CD4-positive, alpha-beta T cell treated with Interleukin-6 for 4 hours (primary cell): Measurements from ENCODE around the gene HPCA.

ENCODE experiments used
- DNase-seq: peaks from one replicate; pipeline ENCODE4 v3.0.0-alpha.2; 2020; ENCODE audit warnings: mixed read lengths

The HPCA gene

DNA sequence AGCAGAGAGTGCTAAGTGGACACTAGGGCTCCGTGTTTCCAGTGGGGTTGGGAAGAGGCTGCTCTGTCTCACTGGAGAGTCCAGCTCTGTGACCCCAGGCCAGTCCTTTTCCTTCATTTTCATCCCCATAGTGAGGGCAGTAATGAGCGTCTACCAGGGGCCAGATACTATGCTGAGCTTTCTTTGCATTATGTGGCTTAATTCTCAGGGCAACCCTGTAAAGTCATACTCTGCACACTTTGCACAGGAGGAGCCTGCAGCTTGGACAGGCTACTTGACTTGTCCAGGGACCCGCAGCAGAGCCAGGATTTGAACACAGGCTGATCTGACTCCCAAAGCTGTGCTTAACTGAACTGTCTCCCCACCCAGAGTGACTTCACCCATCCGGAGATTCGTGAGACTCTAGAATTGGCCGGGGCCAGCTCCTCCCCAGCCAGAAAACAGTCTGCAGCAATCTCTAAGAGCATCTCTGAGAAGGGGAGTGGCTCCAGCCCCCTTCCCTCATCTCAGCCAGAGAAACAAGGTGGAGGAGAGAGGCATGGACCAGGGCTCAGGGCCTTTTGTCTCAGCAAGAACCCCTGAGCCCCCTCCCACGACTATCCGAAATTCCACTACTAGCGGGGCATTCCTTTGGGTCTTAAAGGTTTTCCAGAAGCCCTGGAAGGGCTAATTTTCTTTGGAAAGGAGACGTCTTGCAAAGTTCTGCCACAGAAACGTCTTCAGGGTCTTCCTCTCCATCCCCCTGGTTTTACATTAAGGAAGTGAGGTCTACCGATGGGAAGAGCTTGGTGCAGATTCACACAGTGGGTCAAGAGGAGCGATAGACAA, 14.7 kb upstream of the HPCA start:
- no peak for DNase-seq

DNA sequence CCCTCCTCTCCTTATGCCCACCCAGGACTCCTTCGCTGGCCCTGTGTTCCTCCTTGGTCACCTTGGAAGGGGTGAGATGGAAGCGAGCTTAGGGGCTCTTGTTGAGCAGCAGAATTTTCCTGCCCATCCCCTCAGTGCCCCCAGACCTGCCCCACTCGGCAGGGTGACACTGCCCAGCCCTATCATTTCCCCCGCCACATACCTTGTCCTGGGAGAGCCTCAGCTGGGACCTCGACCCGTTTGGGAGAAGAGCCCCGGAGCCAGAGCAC, 14.2 kb upstream of the HPCA start:
- no peak for DNase-seq

DNA sequence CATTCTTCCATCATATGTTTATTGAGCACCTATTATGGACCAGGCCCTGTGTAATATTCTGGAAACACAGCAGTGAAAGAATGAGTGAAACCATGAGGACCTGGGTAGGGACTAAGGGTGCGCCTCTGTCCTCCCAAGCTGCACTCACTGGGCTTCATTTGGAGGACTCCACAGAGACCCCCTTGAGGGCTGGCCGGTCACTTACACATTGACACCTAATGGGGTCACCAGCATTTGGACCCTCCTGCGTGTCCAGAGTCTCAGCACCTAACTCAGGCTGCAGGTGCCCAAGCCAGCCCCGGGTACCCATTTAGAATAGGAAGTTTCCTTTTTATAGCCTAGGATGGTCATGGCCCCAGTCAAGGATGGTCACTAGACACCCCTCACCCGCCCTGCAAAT, 12.8 kb upstream of the HPCA start:
- DNase-seq = no peak

DNA sequence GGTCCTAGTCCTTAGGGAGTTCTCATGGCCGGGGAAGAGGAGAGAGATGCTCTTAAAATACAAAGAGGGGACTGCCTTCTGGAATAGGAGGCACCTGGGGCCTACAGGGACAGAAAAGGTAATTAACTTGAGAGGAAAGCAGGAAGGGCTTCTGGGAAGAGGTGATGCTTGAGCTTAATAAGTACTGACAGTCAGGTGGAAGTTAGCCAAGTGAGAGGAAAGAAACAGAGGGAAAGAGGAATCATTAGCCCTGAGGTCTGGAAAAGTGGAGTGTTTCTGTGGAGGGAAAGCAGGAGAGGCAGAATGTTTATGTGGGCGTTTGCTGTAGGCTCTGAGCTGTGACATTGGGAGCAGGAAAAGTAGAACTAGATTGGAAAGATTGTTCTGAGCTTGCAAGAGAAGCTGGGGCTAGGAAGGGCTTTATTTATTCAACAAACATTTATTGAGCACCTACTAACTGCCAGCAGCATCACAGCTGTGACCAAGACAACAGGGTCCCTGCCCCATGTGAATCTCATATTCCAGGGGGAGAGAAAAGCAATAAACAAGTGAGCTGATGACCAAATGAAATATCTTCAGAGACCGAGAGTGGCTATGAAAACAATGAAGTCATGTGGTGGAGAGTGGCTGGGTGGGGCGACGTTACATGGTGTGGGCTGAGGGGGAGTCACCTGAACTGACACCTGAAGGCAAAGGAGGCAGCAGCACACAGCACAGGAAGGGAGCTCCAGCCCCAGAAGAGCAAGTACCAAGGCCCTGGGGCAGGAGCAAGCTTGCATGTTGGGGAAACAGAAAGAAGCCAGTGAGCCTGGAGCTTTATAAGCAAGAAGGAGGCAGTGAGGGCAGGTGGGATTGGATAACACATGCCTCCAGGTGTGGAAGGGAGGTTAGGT, 11.2 kb upstream of the HPCA start:
- no peak for DNase-seq

DNA sequence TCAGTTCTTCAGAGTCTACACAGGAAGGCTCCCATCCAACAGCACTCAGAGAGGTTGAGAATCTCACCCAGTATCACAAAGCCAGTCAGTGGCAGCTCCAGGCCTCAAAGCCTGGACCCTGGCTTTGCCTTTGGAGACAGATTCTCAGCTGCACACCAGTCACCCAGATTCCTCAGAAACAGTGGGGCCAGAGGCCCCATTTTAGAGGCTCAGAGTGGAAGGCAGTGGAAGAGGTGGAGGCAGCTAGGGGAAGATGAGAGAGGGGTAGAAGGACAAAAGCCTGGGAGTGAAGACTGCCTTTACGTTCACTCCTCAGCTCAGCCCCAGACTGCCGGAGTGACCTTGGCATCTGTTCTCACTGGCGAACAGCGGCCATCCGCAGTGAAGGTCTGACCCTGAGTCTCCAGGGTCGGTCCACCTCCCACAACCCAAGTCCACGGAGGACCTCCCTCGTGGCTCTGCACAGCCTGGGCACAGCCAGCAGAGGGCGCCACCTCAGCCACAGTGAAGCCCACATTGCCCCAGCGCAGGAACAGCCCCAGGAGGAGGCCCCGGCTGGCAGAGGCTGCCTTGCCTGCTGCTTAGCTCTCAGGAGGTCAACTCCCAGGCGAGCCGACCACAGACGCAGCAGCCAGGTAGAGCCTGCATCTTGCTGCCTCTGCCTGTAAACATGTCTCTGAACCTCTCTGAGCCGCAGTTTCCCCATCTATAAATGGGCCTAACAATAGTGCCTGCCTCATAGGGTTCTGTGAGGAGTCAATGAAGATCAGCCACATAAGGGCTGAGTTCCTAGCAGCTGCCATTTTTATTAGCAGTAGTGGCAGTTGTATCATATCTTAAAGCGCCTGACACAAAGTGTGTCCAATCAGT, 9.7 kb upstream of the HPCA start:
- DNase-seq = peak; percentile 69

DNA sequence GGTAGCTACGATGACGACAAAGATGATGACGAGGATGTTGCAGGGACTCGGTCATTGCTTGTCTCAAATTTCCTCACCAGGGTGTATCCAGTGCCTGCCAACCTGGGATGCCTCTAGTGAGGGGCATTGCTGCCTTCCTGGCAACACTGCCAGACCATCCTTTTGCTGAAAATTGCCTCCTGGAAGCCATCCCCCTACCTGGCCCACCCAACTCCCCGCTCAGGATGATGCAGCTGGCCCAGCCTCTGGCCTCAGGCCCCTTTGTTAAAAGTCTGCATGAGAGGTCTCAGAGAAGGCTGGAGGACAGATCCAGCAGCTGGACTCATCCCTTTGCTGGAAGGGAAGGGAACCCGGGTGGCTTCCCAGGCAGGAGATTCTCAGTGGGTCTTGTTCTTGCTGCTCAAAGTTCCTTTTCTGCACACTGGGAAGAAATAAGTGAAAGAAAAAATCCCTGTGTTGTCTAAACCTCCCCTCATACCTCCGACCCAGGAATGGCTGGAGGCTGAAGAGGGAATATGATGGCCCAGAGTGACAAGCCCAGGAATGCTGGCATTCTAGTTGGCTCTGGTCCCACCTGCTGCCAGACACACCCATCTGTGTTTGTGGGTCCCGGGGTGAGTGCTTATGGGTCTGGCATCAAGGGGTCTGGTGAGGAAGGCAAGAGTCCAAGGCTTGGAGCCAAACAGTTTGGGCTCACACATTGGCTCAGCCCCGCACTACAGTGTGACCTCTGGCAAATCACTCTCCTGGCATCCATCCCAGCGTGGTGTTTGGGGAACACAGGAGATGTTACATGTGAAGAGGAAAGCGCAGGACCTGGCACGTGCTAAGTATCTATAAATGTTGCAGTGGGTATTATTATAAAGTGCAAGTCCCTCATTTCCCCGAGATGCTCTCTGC, 8.8 kb upstream of the HPCA start:
- DNase-seq = no peak

DNA sequence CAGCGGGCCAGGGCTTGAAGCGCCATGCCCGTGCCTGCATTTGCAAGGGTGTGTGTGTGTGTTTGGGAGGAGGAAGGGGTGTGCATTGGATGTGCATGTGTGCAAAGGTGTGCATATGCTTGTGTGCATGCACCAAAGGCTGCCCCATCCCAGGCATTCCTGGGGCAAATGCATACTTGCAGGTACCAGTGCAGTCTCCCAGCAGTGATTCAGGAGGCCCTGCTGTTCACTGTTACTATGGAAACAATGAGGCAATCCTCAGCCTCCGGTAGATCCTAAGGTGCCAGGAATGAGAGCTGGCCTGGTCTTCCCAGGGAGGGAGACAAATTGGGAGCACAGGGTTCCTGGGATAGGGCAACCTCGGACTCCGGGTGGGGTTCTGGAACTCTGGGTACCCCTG, 8.1 kb upstream of the HPCA start:
- DNase-seq = no peak

DNA sequence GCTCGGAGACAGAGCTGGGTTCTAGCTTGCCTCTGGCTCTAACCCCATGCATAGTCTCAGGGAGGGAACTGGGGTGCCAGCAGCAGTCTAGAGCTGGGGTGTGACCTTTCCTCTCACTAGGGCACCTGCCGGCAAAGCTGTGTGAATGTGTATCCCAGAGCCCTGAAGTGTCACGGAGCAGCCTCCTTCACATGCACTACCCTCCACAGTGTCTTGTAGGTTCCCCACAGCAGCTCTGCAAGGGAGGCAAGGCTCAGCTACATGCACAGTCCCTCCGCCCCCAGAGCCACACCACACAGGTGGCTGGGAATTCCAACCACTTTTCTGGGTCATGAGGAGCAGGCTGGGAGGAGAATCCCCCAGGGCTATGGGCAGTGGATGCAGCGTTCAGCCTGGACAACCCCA, 7.7 kb upstream of the HPCA start:
- DNase-seq = no peak

DNA sequence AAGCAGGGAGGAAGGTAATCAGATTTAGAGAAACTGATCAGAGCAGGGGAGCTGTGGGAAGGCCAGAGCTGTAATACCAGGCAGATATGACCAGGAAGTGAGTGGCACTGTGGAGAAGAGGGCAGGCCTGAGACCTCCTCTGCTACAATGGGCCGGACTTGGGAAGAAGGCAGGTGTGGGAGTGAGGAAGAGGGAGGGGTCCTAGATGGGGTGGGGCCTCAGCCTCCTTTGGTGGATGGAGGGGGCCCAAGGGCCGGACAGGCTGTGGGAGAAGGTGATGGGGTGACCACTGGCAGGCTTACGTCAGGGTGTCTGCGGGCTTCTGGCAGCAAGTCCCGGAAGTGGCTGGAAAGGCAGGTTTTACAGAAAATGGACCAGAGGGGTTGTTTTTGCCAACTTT, 5.0 kb upstream of the HPCA start:
- no peak for DNase-seq

DNA sequence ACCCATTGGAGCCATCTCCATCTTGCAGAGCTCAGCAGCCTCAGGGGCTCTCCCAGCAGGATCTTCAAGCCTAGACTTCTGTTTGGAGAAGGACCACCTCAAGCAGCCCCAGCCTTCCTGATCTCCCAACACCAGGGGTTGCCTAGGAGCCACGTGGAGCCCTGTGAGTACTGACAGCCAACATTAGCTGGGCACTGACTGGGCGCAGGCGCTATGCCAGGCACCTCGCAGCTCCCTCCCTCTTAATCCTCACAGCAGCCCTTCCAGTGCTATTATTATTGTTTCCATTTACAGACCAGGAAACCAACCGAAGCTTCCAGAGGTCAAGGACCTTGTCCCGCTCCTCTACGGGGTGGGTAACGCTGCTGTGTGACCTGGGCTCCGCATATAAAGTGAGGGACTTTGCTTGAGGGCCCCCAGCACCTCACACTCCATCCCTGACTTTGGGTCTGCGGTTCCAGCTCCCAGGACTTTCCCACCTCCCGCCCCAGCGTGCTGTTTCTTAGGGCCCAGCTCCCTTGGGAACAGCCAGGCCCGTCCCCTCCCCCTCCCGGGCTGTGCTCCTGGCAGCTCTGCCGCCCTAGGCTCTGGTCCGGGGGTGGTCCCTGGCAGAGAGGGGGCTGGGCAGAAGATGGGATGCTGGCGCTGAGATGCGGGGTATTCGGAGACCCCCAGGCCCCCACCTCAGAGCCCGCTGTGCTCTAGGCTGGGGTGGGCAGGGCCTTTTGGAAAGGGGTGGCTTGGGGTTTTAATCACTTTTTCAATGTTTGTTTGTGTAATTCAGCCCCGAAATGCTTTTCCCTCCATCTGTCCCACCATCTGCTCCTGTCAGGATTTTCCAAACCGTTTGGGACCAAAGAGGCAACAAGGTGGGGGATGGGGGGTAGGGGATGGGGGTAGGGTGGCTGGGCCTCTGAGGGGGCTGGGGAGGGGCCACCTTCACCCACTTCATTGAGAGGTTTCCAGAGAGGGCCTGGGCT, 4.1 kb upstream of the HPCA start:
- no peak for DNase-seq

DNA sequence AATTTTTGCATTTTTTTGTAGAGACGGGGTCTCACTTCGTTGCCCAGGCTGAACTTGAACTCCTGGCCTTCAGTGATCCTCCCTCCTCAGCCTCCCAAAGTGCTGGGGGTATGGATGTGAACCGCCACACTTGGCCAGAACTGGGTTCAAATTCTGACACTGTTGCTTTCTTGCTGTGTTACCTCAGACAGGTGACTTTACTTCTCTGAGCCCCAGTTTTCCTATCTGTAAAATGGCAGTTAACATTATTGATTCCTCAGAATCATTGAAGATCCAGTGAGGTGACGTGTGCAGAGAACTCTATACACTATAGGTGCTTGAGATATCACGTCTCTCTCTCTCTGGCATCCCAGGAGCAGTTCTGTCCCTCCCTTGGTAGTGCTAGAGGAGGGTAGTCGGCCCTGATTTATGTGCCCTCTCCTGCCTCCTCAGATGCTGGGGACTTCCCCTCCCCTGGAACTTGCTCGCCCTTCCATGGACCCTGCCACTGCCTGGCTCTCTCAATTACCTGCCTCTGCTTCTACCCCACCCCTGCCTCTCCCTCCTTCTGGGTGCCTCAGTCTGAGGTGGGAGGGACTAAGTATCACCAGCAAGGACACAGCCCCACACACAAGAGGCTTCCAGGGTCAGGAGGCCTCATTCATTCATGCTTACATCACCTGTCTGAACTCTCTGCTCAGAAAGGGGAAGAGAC, 2.8 kb upstream of the HPCA start:
- no peak for DNase-seq

DNA sequence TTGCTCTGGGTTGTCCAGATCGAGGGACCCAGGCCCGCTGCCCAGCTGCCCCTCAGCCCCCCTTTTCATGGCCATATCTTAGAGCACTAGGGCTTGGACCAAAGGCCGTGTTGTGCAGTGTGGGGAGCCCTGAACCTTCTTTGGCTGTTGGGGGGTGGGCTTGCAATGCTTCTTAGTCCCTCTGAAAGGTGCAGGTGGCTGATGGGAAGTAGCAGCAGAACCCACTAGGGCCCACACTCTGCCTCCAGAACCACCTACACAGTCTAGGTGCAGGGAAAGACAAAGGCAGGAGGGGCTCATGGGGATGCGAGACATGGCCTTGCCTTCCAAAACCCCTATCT, 2.3 kb upstream of the HPCA start:
- DNase-seq = no peak

DNA sequence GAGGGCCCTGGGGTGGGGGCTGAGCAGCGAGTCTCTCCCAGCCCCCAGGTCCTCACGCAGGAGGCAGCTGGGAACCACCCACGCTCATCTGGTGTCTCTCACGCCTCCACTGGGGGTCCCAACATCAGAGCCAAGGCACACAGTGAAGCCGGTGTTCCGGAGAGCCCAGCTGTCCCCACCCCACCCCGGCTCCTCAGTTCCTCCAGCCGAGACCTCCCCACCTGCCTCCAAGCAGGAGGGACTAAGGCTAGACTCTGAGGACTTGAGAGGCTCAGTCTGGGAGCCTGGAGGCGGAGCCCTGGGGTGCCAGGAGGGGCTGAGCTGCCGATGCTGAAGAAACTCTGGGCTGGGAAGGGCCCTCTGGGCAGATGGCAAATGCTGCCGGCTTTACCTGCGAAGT, 1.6 kb upstream of the HPCA start:
- no peak for DNase-seq

DNA sequence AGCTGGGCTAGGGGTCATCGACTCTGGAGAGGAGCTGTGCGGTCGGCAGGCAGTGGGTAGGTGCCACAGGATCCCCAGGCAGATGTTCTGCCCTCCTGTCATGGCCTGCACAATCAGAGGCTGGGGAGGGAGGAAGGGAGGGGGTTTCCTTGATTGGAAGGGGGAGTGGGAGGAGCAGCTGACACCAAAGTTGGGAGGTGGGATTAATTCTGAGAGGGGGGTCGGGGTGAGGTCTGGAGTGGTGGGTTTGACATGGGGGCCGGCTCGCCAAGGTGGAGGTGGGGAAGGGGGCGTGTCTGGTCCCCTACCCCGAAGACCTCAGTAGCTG, 651 bp upstream of the HPCA start:
- no peak for DNase-seq

DNA sequence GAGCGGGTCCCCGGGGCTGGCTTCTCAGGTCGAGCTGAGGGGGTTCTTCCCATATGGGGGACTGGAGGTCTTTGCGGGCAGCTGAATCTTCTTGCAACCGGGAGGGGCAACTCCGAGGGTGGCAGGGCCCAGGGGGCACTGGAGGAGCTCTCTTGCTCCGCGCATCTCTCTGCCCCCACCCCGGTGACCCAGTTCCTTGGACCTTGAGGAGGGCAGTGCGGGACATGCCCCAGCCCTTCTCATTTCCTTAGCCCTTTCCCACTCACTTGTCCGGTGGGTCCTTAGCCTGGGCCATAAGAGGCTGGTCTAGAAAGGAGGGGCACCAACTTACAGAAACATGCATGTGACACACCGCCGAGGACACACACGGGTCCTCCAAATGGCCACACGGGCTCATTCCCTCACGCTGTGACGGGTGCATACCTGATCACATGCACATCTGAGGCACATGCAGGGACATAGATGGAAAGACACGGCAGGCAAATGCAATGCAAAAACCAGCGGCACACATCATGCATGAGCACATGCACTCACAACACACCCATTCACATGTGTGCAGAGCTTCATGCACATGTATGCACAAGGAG, 630 bp downstream of the HPCA start:
- no peak for DNase-seq

DNA sequence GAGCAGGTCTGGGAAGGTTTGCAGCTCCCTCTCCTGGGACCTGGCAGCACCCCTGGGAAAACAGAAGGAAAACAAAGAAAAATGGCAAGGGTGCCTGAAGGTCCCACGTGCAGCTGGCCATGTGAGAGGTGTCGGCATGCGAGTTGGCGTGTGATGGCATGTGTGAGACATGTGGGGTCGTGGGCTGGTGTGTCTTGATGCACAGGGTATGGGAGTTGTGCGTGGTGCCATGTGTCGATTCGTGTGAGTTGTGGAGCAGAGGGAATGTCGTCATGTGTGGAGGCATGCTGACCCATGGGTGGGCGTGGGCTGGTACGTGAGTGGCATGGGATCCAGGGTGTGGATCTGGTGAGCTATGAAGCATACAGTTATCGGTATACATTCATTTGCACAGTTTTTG, 1.3 kb downstream of the HPCA start:
- no peak for DNase-seq

DNA sequence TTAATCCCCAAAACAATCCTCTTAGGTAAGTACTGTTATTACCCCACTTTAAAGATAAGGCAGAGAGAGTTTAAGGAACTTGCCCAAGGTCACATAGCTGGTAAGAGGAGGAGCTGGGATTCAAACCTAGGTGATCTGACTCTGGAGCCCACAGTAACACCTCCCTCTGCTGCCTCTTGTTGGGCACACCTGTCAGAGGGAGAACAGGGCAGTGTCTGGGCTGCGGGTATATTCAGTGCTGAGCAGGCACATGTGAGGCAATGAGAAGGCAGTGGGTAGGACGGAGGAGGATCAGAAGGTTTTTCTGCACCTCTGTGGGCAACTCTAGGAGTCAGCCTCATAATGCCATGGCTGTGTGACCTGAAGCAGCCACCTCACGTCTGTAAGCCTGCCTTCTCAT, 1.8 kb downstream of the HPCA start:
- DNase-seq = no peak

DNA sequence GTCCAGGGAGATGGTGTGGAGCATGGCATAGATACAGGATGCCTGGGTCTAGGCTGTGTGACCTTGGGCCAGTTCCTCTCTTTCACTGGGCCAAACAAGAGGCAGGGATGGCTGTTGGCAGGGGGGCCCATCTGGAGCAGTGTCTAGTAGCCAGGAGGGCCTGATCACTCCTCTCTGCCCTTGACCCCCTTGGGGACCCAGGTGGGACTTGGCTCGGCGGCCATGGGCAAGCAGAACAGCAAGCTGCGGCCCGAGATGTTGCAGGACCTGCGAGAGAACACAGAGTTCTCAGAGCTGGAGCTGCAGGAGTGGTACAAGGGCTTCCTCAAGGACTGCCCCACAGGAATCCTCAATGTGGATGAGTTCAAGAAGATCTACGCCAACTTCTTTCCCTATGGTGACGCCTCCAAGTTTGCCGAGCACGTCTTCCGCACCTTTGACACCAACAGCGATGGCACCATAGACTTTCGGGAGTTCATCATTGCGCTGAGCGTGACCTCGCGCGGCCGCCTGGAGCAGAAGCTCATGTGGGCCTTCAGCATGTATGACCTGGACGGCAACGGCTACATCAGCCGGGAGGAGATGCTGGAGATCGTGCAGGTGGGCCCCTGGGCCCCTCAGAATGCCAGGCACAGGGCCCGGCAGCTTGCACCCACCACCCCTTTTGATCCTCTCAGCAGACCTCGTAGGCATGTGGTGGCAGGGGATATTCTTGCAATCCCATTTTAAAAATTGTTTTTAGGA, 2.6 kb downstream of the HPCA start:
- no peak for DNase-seq

DNA sequence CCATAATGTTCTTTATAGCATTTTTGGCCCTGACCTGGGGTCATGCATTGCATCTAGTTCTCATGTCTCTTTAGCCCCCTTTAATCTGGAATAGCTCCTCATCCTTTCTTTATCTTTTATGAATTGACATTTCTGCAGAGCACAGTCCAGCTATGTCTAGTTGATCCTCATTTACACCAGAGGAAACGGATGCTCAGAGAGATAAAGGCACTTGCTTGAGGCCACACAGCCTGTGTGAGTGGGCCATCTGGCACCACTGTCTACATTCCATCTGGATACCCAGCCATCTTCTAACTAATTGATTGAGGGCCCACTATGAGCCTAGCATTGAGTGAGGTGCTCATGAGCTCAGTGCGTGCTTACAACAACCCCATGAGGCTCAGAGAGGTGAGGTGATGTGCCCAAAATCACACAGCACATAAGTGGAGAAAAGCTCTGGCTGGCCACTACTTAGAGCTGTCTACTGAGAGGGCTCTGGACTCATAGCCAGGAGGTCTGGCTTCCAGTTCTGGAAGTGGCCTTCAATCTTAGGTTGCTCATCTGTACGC, 3.5 kb downstream of the HPCA start:
- DNase-seq = no peak
